HG03025 (cell line): ENCODE measurements around the gene ATP5F1B.

Experiments used
- ATAC-seq: cut with Tn5 transposase; IDR thresholded peaks from one replicate; pipeline ENCODE4 v1.9.1; 2021; ENCODE audit warnings: mild to moderate bottlenecking, moderate library complexity; ENCODE audit not compliant: unreplicated experiment, low FRiP score

ATP5F1B gene

GRCh38 chr12:56628671-56629458 is 16.9 kb downstream of the ATP5F1B start:
- no peak for ATAC-seq

GRCh38 chr12:56626701-56627100 is 19.1 kb downstream of the ATP5F1B start:
- ATAC-seq = no peak

GRCh38 chr12:56622535-56622934 is 23.2 kb downstream of the ATP5F1B start:
- ATAC-seq = no peak

GRCh38 chr12:56616925-56617324 is 28.9 kb downstream of the ATP5F1B start:
- no peak for ATAC-seq

GRCh38 chr12:56616244-56616643 is 29.5 kb downstream of the ATP5F1B start:
- ATAC-seq = no peak

- no peak for ATAC-seq
Observed at GRCh38 chr12:56614627-56615026, 31.2 kb downstream of the ATP5F1B start.

GRCh38 chr12:56604355-56604754 is 41.4 kb downstream of the ATP5F1B start:
- no peak for ATAC-seq

- no peak for ATAC-seq
Observed at GRCh38 chr12:56602239-56602638, 43.5 kb downstream of the ATP5F1B start.

- ATAC-seq = no peak
Observed at GRCh38 chr12:56601503-56601902, 44.3 kb downstream of the ATP5F1B start.

GRCh38 chr12:56600753-56601152 is 45.0 kb downstream of the ATP5F1B start:
- no peak for ATAC-seq

- no peak for ATAC-seq
Observed at GRCh38 chr12:56599797-56600196, 46.0 kb downstream of the ATP5F1B start.

- no peak for ATAC-seq
Observed at GRCh38 chr12:56599041-56599440, 46.7 kb downstream of the ATP5F1B start.

GRCh38 chr12:56596815-56597214 is 49.0 kb downstream of the ATP5F1B start:
- no peak for ATAC-seq

GRCh38 chr12:56593909-56594621 is 51.7 kb downstream of the ATP5F1B start:
- no peak for ATAC-seq

GRCh38 chr12:56591961-56592360 is 53.8 kb downstream of the ATP5F1B start:
- ATAC-seq = no peak

- ATAC-seq = no peak
Observed at GRCh38 chr12:56591126-56591525, 54.7 kb downstream of the ATP5F1B start.

- ATAC-seq = no peak
Observed at GRCh38 chr12:56590237-56590830, 55.5 kb downstream of the ATP5F1B start.

- no peak for ATAC-seq
Observed at GRCh38 chr12:56589783-56590182, 56.0 kb downstream of the ATP5F1B start.
